ENCODE data around the gene ANGPTL2.

Gene ANGPTL2

GRCh38 chr9:127092041-127092608 is 30.3 kb downstream of the ANGPTL2 start:
- DNase-seq, result no peak

GRCh38 chr9:127091526-127091925 is 30.9 kb downstream of the ANGPTL2 start:
- DNase-seq, result no peak

- DNase-seq, result no peak
These were observed 32.0 kb downstream of the ANGPTL2 start for GRCh38 chr9:127090341-127090985.

- no peak for DNase-seq
These were observed 32.8 kb downstream of the ANGPTL2 start for GRCh38 chr9:127089631-127090081.

GRCh38 chr9:127088724-127089615 is 33.5 kb downstream of the ANGPTL2 start:
- no peak for DNase-seq

- no peak for DNase-seq
These were observed 34.6 kb downstream of the ANGPTL2 start for GRCh38 chr9:127087836-127088235.

GRCh38 chr9:127087411-127087810 is 35.0 kb downstream of the ANGPTL2 start:
- no peak for DNase-seq

- DNase-seq, result no peak
These were observed 35.7 kb downstream of the ANGPTL2 start for GRCh38 chr9:127086771-127087170.

GRCh38 chr9:127085186-127085585 is 37.2 kb downstream of the ANGPTL2 start:
- no peak for DNase-seq

- peak; percentile 3 for DNase-seq
These were observed 38.1 kb downstream of the ANGPTL2 start for GRCh38 chr9:127084076-127085039.

GRCh38 chr9:127083138-127083980 is 39.1 kb downstream of the ANGPTL2 start:
- DNase-seq, result no peak

GRCh38 chr9:127081250-127082185 is 40.9 kb downstream of the ANGPTL2 start:
- no peak for DNase-seq

- no peak for DNase-seq
These were observed 42.8 kb downstream of the ANGPTL2 start for GRCh38 chr9:127079446-127080140.

- DNase-seq, result no peak
These were observed 43.4 kb downstream of the ANGPTL2 start for GRCh38 chr9:127078988-127079387.

- no peak for DNase-seq
These were observed 44.1 kb downstream of the ANGPTL2 start for GRCh38 chr9:127078336-127078735.

- DNase-seq, result no peak
These were observed 44.8 kb downstream of the ANGPTL2 start for GRCh38 chr9:127077644-127077946.

- no peak for DNase-seq
These were observed 45.4 kb downstream of the ANGPTL2 start for GRCh38 chr9:127076860-127077643.

- DNase-seq, result no peak
These were observed 46.6 kb downstream of the ANGPTL2 start for GRCh38 chr9:127075624-127076372.
